ENCODE measurements around the gene NANOS2. TPM values are rescaled to one million over a fixed set of nuclear protein-coding genes. Genes with fewer than 3 reads are reported as not detected.

The NANOS2 gene
- total and polyA plus RNA-seq, 8 donors, result not detected

- ATAC-seq, result no peak
- Histone ChIP-seq H3K27ac (no peak overlapping the region), H3K4me1 (peaks cover 6 to 11% of the 10 kb centered on the region in 2 donors), H3K36me3 (no peaks in the 10 kb centered on the region), H3K27me3 (peaks cover 0 to 6% of the 10 kb centered on the region in 2 donors), H3K9me3 (no peaks in the 10 kb centered on the region), H3K4me3 (no peak overlapping the region)
- DNase-seq, result no peak
- TF ChIP-seq, protein P1, sequence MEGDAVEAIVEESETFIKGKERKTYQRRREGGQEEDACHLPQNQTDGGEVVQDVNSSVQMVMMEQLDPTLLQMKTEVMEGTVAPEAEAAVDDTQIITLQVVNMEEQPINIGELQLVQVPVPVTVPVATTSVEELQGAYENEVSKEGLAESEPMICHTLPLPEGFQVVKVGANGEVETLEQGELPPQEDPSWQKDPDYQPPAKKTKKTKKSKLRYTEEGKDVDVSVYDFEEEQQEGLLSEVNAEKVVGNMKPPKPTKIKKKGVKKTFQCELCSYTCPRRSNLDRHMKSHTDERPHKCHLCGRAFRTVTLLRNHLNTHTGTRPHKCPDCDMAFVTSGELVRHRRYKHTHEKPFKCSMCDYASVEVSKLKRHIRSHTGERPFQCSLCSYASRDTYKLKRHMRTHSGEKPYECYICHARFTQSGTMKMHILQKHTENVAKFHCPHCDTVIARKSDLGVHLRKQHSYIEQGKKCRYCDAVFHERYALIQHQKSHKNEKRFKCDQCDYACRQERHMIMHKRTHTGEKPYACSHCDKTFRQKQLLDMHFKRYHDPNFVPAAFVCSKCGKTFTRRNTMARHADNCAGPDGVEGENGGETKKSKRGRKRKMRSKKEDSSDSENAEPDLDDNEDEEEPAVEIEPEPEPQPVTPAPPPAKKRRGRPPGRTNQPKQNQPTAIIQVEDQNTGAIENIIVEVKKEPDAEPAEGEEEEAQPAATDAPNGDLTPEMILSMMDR (IDR thresholded peaks at IDR 0.05), result no peak
- intact Hi-C loops (cut with DNase I), result no loop called here
Observed at GRCh38 chr19:45906221-45906620, 8.4 kb downstream of the NANOS2 start.

GRCh38 chr19:45905011-45905410 lies 9.6 kb downstream of the NANOS2 start:
- no peak for DNase-seq
- Histone ChIP-seq H3K27ac (no peak overlapping the region), H3K4me3 (no peak overlapping the region), H3K27me3 (no peaks in the 10 kb centered on the region), H3K4me1 (peaks cover 11 to 20% of the 10 kb centered on the region in 2 donors), H3K9me3 (no peaks in the 10 kb centered on the region), H3K36me3 (no peaks in the 10 kb centered on the region)
- TF ChIP-seq, protein P1 (IDR thresholded peaks at IDR 0.05), result no peak
- no peak for ATAC-seq
- intact Hi-C loops (cut with DNase I), result no loop called here

- Histone ChIP-seq H3K27me3 (no peaks in the 10 kb centered on the region), H3K36me3 (peaks cover 0 to 16% of the 10 kb centered on the region in 2 donors), H3K9me3 (no peaks in the 10 kb centered on the region), H3K4me3 (peak overlapping the region; percentile 57 to 76), H3K27ac (peak overlapping the region; percentile 43 to 85), H3K4me1 (peaks cover 11 to 20% of the 10 kb centered on the region in 2 donors)
- TF ChIP-seq, protein P1 (IDR thresholded peaks at IDR 0.05), result no peak
- peak; percentile 96 for ATAC-seq
- intact Hi-C loops (cut with DNase I), result no loop called here
- peak; percentile 98 to 100 (median 99) for DNase-seq
Observed at GRCh38 chr19:45902651-45903625, 11.6 kb downstream of the NANOS2 start.

DNA sequence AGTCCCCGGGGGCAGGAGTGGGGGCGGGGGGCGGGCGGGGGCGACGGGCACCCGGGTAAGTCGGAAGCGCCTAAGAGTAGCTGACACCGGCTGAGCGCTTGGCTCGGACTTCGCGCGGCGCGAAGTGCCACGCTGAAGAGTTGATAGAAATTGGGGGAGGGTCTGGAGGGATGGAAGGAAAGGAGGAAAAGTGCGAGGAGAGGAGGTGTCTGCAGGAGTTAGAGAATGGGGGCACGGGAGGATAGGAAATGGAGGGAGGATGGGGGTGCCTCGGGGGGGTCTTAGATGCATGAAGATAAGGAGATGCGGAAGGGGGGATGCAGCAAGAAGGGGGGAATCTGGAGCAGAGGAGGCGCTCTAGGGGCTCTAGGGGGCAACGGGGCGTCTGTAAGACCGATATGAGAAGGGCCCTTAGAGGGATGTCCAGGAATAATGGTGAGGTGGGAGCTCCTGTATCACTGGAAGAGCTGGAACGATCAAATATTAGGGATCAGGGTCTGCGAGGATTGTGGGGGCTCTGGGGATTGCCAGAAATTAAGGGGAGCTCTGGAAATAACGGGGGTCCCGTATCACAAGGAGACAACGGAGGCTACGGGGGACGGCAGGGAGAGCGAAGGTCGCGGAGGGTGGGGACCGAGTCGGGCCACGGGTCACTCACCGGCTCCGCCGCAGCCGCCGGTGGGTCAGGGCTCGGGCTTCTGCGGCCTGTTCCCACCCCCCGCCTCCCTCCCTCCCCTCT lies 12.5 kb downstream of the NANOS2 start, which contains the start of gene MYPOP:
TSS of gene MYPOP (minus strand) at position 702 of the 739 bp plus-strand sequence. CDS start 840 bp downstream, outside the sequence.
- TF ChIP-seq, protein P1 (IDR thresholded peaks at IDR 0.05), result no peak
- intact Hi-C loops (cut with DNase I), result no loop called here
- no peak for ATAC-seq
- no peak for DNase-seq
- Histone ChIP-seq H3K27me3 (no peaks in the 10 kb centered on the region), H3K9me3 (no peaks in the 10 kb centered on the region), H3K4me1 (peaks cover 11 to 20% of the 10 kb centered on the region in 2 donors), H3K4me3 (peak within 1 kb of the TSS; percentile 57 to 76), H3K27ac (peak within 1 kb of the TSS; percentile 43 to 85), H3K36me3 (peaks cover 0 to 23% of the 10 kb centered on the region in 2 donors)

All from left lung (tissue), 10 donors.